GM12878 (cell line): ENCODE data around the gene SBF2. TPM values are rescaled to one million over a fixed set of nuclear protein-coding genes. Genes with fewer than 3 reads are reported as not detected.

ENCODE experiments used
- BCL3 ChIP-seq: IDR thresholded peaks from 2 replicates; pipeline ENCODE4 v1.6.1; 2011; ENCODE audit warnings: borderline replicate concordance, low read depth, mild to moderate bottlenecking, moderate library complexity, low read length; ENCODE audit not compliant: insufficient read depth, poor library complexity, severe bottlenecking
- CHD4 ChIP-seq: fragments of 200-600 bp; sonication (generic); IDR thresholded peaks from 2 replicates; pipeline ENCODE4 v1.6.1; 2016; ENCODE audit warnings: mild to moderate bottlenecking
- E2F8 ChIP-seq: fragments of 450-650 bp; IDR thresholded peaks from 2 replicates; pipeline ENCODE4 v1.6.1; 2018; ENCODE audit warnings: mild to moderate bottlenecking, low read depth, moderate library complexity; ENCODE audit not compliant: partially characterized antibody
- RUNX3 ChIP-seq: IDR thresholded peaks from 2 replicates; pipeline ENCODE4 v1.6.1; 2012; ENCODE audit warnings: low read length, inconsistent platforms
- TCF3 ChIP-seq: IDR thresholded peaks from 2 replicates; pipeline ENCODE4 v1.6.1; 2012; ENCODE audit warnings: low read depth, mild to moderate bottlenecking, low read length, borderline replicate concordance; ENCODE audit not compliant: insufficient read depth
- ZNF217 ChIP-seq: fragments of 450-650 bp; IDR thresholded peaks from 2 replicates; pipeline ENCODE4 v1.6.1; 2017; ENCODE audit warnings: antibody characterized with exemption, mild to moderate bottlenecking
- ZNF24 ChIP-seq: fragments of 450-650 bp; IDR thresholded peaks from 2 replicates; pipeline ENCODE4 v1.6.1; 2017; ENCODE audit warnings: antibody characterized with exemption, mild to moderate bottlenecking
- ZNF384 ChIP-seq: IDR thresholded peaks from 2 replicates; pipeline ENCODE4 v1.6.1; 2012; ENCODE audit warnings: low read depth, mild to moderate bottlenecking, low read length, improper control_type of control experiment, borderline replicate concordance
- polyA plus RNA-seq, 11 experiments: library from polyadenylated mRNA; depleted of rRNA in 4 of 11; unstranded in 6 of 11; stranded (reverse) in 5 of 11; fragments of >200 nt; fragmentation: Nextera tagmentation in 4 of 11; fragmentation: Illumina TruSeq in 1 of 11; extraction: Ambion mirVana in 4 of 11; extraction: Trizol in 1 of 11; gene quantifications; 1 replicate in 1 of 11; 2 replicates in 10 of 11; pipeline versions ENCODE4 v1.2.1 to v1.2.3, GENCODE V29; 2011 to 2016; ENCODE audit warnings: inconsistent platforms in 2 of 11, missing spikeins in 2 of 11, low read depth in 1 of 11
- total RNA-seq, 4 experiments: library from RNA; depleted of rRNA in 3 of 4; stranded (reverse); fragments of >200 nt in 3 of 4; fragmentation: Illumina TruSeq in 1 of 4; extraction: Trizol in 1 of 4; gene quantifications; 2 replicates each; pipeline versions ENCODE4 v1.2.1 to v1.2.3, GENCODE V29; 2013 to 2021
- TF ChIP-seq, protein P1 (sequence below): fragments of 450-650 bp; IDR thresholded peaks from 2 replicates; pipeline ENCODE4 v1.6.1; 2016; ENCODE audit warnings: mild to moderate bottlenecking
- TF ChIP-seq, protein P2 (sequence below): fragments of 450-650 bp; IDR thresholded peaks from 2 replicates; pipeline ENCODE4 v1.6.1; 2018; ENCODE audit warnings: borderline replicate concordance, mild to moderate bottlenecking; ENCODE audit not compliant: partially characterized antibody

The SBF2 gene
- total and polyA plus RNA-seq, 10 of the 15 experiments (the other 5 are each of a cell fraction or from before 2014, with no cell fraction given) = 0.24 to 2.3 (median 1.1) TPM

GRCh38 chr11:10122326-10123197 is 171.5 kb downstream of the SBF2 start (continued):
- no peak for TF ChIP-seq TCF3
- TF ChIP-seq RUNX3 = no peak
- TF ChIP-seq ZNF217 = no peak
- TF ChIP-seq E2F8 = no peak
- no peak for TF ChIP-seq ZNF24
- TF ChIP-seq ZNF384 = no peak
- TF ChIP-seq, protein P1, sequence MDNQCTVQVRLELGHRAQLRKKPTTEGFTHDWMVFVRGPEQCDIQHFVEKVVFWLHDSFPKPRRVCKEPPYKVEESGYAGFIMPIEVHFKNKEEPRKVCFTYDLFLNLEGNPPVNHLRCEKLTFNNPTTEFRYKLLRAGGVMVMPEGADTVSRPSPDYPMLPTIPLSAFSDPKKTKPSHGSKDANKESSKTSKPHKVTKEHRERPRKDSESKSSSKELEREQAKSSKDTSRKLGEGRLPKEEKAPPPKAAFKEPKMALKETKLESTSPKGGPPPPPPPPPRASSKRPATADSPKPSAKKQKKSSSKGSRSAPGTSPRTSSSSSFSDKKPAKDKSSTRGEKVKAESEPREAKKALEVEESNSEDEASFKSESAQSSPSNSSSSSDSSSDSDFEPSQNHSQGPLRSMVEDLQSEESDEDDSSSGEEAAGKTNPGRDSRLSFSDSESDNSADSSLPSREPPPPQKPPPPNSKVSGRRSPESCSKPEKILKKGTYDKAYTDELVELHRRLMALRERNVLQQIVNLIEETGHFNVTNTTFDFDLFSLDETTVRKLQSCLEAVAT = no peak
- TF ChIP-seq, protein P2, sequence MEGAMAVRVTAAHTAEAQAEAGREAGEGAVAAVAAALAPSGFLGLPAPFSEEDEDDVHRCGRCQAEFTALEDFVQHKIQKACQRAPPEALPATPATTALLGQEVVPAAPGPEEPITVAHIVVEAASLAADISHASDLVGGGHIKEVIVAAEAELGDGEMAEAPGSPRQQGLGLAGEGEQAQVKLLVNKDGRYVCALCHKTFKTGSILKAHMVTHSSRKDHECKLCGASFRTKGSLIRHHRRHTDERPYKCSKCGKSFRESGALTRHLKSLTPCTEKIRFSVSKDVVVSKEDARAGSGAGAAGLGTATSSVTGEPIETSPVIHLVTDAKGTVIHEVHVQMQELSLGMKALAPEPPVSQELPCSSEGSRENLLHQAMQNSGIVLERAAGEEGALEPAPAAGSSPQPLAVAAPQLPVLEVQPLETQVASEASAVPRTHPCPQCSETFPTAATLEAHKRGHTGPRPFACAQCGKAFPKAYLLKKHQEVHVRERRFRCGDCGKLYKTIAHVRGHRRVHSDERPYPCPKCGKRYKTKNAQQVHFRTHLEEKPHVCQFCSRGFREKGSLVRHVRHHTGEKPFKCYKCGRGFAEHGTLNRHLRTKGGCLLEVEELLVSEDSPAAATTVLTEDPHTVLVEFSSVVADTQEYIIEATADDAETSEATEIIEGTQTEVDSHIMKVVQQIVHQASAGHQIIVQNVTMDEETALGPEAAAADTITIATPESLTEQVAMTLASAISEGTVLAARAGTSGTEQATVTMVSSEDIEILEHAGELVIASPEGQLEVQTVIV = no peak
- TF ChIP-seq BCL3 = no peak
- no peak for TF ChIP-seq CHD4
